HUES64 (cell line): ENCODE results near the gene DCLRE1B.
"Not testable (repeated sequence)": the region's sequence is repeated elsewhere in the genome, so short reads cannot be mapped to it uniquely, and the experiment has no call there.

Experiments
- H3K27ac ChIP-seq: 2 replicates; pipeline ENCODE4 v1.7.0; 2013; ENCODE audit warnings: low read depth, low read length, inconsistent platforms
- H3K27me3 ChIP-seq: 2 replicates; pipeline ENCODE4 v1.6.1; 2013; ENCODE audit warnings: mild to moderate bottlenecking, low read length; ENCODE audit not compliant: insufficient read depth
- H3K36me3 ChIP-seq: 2 replicates; pipeline ENCODE4 v1.6.1; 2013; ENCODE audit warnings: mild to moderate bottlenecking, low read length; ENCODE audit not compliant: insufficient read depth
- H3K4me1 ChIP-seq: 2 replicates; pipeline ENCODE4 v1.6.1; 2013; ENCODE audit warnings: mild to moderate bottlenecking, low read length, moderate library complexity; ENCODE audit not compliant: insufficient read depth
- H3K4me3 ChIP-seq: 2 replicates; pipeline ENCODE4 v1.5.1; 2013; ENCODE audit warnings: mild to moderate bottlenecking, low read length, moderate library complexity
- H3K9ac ChIP-seq: 2 replicates; pipeline ENCODE4 v1.6.1; 2013; ENCODE audit warnings: mild to moderate bottlenecking, low read depth, low read length
- H3K9me3 ChIP-seq: 2 replicates; pipeline ENCODE4 v1.6.1; 2013; ENCODE audit warnings: low read depth, low read length; ENCODE audit not compliant: insufficient read depth
- WGBS: fragments of 150-250, 120-280 bp; methylation state at CpG from one replicate; pipeline ENCODE4 v1.1.7; 2013; ENCODE audit warnings: missing lambda C conversion rate; 5-methylcytosine and 5-hydroxymethylcytosine counted together

The DCLRE1B gene

DNA sequence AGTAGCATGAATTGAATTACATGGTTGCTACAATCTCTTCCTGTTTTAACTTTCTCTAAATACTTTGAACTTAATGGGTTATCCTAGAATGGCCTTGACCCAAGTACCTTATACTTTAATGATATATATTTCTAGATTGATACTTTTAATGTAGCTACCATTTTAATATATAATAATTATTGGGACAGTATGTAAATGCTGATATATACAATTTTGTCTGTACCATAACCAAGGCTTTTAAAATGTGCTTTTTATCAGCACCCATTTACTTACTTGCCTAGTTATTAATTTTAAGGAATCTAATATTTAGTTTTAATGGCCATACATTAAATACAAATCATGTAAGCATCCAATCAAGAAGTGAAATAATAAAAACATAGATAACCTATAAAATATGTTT, 37.4 kb downstream of the DCLRE1B start:
- Histone ChIP-seq H3K27me3 (no peaks in the 10 kb centered on the region), H3K4me1 (peaks cover 15% of the 10 kb centered on the region), H3K36me3 (peaks cover 34% of the 10 kb centered on the region), H3K27ac (no peak overlapping the region), H3K9me3 (no peaks in the 10 kb centered on the region), H3K4me3 (no peak overlapping the region), H3K9ac (no peak overlapping the region)

DNA sequence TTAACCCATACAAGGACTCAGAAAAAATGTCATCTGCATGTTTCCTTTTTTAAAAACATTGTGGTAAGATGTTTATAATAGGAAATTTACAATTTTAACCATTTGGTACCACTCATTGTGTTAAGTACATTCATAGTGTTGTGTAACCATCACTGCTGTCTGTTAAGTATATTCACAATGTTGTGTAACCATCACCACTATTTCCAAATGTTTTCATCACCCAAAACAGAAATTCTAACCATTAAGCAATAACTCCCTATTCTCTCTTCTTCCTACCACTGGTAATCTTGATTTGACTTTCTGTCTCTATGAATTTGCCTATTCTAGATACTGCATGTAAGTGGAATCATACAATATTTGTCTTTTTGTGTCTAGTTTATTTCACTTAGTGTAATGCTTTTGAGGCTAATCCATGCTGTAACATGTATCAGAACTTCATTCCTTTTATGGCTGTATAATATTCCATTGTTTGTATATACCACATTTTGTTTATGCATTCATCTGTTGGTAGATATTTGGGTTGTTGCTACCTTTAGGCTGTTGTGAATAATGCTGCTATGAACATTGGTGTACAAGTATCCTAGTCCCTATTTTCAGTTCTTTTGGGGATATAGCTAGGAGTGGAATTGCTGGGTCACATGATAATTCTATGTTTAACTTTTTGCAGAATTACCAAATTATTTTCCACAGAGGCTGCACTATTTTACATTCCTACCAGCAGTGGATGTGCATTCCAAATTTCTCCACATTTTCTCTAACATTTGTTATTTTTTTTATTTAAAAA, 38.1 kb downstream of the DCLRE1B start:
- Histone ChIP-seq H3K9ac (no peak overlapping the region), H3K36me3 (peaks cover 34% of the 10 kb centered on the region), H3K27me3 (no peaks in the 10 kb centered on the region), H3K27ac (no peak overlapping the region), H3K4me3 (no peak overlapping the region), H3K9me3 (no peaks in the 10 kb centered on the region), H3K4me1 (peaks cover 22% of the 10 kb centered on the region)

DNA sequence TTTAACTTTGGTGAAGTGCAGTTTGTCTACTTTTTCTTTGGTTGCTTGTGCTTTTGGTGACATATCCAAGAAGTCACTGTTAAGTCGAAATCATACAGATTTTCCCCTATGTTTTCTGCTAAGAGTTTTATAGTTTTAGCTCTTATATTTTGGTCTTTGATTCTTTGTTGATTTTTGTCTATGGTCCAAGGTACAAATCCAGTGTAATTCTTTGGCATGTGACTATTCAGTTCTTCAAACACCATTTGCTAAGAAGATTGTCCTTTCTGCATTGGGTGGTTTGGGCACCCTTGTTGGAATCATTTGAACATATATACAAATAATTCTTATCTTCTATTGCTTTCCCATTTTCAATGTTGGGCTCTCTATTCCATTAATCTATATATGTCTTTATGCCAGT, 40.2 kb downstream of the DCLRE1B start:
- H3K4me3 ChIP-seq = no peak overlapping the region
- peaks cover 23% of the 10 kb centered on the region for H3K4me1 ChIP-seq
- H3K27me3 ChIP-seq = no peaks in the 10 kb centered on the region
- peaks cover 30% of the 10 kb centered on the region for H3K36me3 ChIP-seq
- no peak overlapping the region for H3K9ac ChIP-seq
- H3K9me3 ChIP-seq = no peaks in the 10 kb centered on the region
- H3K27ac ChIP-seq = no peak overlapping the region
- WGBS = no CpG with 5 or more reads among the region's 1 CpG

DNA sequence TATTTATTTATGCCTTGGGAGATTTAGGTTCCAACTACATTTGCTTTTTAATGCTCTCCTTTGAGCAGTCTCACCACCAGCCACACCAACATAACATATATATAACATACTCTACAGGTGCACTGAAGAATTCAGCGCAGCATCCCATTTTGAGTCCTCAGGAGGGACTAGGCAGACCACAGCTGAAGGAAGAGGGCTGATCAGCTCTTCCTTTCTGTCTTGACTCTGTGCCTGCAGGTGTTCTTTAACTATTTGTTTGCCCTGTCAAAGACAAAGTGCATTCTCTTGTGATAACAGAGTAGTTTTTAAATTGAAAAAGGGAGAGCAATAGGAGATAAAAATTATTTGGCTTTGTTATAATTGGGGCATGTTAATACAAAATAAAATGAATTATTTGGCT, 41.0 kb downstream of the DCLRE1B start:
- H3K27me3 ChIP-seq = no peaks in the 10 kb centered on the region
- H3K27ac ChIP-seq = no peak overlapping the region
- H3K4me1 ChIP-seq = peaks cover 23% of the 10 kb centered on the region
- H3K9ac ChIP-seq = no peak overlapping the region
- no peak overlapping the region for H3K4me3 ChIP-seq
- H3K36me3 ChIP-seq = peaks cover 22% of the 10 kb centered on the region
- WGBS = 70% methylated on average over 1 of the region's 1 CpG
- no peaks in the 10 kb centered on the region for H3K9me3 ChIP-seq

DNA sequence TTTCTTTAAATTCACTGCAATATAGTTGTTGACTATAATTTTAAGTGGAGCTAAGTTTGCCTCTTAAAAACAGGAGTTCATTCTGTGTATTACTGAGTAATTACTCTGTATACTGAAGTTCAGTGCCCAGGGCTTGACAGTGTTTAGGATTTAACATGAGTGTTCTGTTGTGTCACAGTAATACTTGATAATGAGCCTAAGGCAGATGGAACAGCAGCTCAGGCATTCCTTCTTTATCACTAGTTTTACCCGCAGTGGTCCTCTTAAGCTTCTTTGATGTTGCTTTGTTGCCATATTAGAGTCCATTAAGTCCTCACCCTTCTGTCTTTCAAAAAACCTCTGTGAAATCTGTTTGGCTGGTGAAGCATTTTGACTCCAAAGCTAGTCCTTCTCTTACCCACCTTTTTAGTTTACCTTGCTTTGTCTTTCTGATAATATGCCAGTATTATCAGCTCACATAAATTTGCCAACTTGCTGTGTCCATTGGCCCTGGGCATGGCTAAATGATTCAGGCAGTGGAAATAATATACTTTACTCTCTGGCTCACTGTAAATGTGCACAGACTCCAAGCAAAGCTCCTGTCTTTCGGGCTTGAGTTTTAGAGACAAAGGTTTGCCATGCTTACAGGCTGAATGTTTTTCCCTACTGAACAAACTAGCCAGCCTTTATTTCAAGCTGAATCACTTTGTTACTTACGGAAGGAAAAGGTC, 41.7 kb downstream of the DCLRE1B start:
- Histone ChIP-seq H3K4me1 (peaks cover 23% of the 10 kb centered on the region), H3K27ac (no peak overlapping the region), H3K9me3 (no peaks in the 10 kb centered on the region), H3K9ac (peak overlapping the region; percentile 19; the same call in 1 of the 2 replicates), H3K36me3 (peaks cover 18% of the 10 kb centered on the region), H3K4me3 (no peak overlapping the region), H3K27me3 (no peaks in the 10 kb centered on the region)
- WGBS = 68% methylated on average over 3 of the region's 3 CpGs

DNA sequence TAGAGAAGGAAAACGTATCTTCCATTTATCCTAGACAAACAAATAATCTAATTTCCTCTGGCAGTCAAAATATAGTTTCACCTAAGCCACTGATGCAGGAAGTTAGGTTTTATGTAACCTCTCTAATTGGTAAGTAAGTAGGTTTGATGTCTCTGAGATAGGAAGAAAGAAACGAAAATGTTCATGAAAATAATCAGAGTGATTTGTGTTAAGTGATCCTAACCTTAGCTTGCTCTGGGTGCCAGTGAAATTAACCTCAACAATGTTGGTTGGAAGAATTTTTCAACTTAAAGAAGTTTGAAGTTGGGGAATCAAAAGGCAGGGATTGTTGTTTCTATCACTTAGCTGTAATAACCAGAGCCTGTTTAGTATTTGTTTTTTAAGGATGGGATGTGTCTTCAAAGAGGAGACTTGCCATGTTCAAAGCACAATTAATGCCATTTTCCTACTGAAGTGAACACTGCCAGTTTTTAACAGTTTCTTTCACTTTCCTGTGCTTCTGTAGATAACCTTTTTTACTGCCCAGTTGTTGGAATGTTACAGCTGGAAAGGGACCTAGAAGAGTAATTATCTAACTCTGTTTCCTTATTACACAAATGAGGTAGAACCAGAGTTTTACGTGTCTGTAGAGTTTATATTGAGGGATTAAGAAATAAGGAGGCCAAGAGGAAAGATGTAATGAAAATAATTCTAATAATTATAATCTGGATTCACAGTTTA, 42.4 kb downstream of the DCLRE1B start:
- no peak overlapping the region for H3K27ac ChIP-seq

DNA sequence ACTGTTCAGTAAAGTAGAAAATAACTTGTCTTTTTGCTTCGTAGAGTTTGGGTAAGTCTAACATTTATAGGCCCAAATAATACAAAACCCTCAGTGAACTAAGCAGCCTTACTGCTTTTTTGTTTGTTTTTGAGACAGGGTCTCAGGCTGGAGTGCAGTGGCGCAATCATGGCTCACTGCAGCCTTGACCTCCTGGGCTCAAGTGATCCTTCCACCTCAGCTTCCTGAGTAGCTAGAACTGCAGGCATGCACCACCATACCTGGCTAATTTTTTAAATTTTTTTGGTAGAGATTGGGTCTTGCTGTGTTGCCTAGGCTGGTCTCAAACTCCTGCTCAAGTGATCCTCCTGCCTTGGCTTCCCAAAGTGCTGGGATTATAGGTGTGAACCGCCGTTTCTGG, 43.0 kb downstream of the DCLRE1B start:
- not testable (repeated sequence) for H3K27ac ChIP-seq, H3K9ac ChIP-seq, H3K27me3 ChIP-seq, H3K36me3 ChIP-seq, H3K9me3 ChIP-seq, H3K4me3 ChIP-seq
- H3K4me1 ChIP-seq = peaks cover 23% of the 10 kb centered on the region
- WGBS = 94% methylated on average over 4 of the region's 4 CpGs

More for the DNA sequence above, 42.4 kb downstream of the DCLRE1B start:
- Histone ChIP-seq H3K27me3 (no peaks in the 10 kb centered on the region), H3K9me3 (no peaks in the 10 kb centered on the region), H3K4me3 (no peak overlapping the region), H3K9ac (peak overlapping the region; percentile 19; the same call in 1 of the 2 replicates), H3K4me1 (peaks cover 23% of the 10 kb centered on the region), H3K36me3 (peaks cover 14% of the 10 kb centered on the region)
- 78% methylated on average over 1 of the region's 3 CpGs for WGBS

DNA sequence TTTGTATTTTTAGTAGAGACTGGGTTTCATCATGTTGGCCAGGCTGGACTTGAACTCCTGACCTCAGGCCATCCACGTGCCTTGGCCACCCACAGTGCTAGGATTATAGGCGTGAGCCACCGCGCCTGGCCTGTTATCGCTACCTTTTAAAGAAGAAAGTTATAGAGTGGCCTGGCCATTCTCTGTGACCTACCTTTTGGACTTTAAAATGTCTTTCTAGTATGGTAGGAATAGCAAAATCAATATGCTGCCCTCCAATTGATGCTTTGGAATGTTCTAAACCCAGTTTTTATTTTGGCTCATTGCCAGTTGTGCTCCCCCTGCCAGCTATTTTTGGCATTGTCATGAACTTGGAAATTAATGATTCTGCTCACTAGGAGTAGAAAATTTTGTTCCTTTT, 43.9 kb downstream of the DCLRE1B start:
- no peaks in the 10 kb centered on the region for H3K27me3 ChIP-seq
- H3K4me1 ChIP-seq = peaks cover 23% of the 10 kb centered on the region
- H3K27ac ChIP-seq = no peak overlapping the region
- H3K4me3 ChIP-seq = no peak overlapping the region
- H3K36me3 ChIP-seq = 0 out of 2 replicates have a peak, but pooled peaks cover 5% of the 10 kb centered on the region
- 93% methylated on average over 5 of the region's 5 CpGs for WGBS
- H3K9ac ChIP-seq = no peak overlapping the region
- H3K9me3 ChIP-seq = no peaks in the 10 kb centered on the region

DNA sequence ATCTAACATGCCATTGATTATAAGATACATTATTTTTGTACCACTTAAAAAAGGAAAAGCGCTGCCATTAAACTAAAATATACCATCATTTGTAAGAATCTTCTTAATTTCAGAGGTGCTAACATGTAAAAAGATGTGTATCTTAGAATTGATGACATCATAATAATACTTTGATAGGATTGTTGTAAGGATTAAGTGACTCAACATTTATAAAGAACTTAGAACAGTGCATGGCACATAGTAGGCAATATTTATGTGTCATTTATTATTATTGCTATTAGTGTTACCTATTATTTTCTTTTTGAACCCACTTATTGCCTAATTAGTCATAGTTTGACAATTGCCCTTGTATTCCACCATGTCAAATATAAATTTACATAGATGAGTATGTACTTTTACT, 45.8 kb downstream of the DCLRE1B start:
- H3K4me1 ChIP-seq = peaks cover 23% of the 10 kb centered on the region
- no CpG with 5 or more reads among the region's 1 CpG for WGBS
- H3K4me3 ChIP-seq = no peak overlapping the region
- no peaks in the 10 kb centered on the region for H3K27me3 ChIP-seq
- H3K36me3 ChIP-seq = peaks cover 23% of the 10 kb centered on the region
- H3K9ac ChIP-seq = no peak overlapping the region
- no peaks in the 10 kb centered on the region for H3K9me3 ChIP-seq
- no peak overlapping the region for H3K27ac ChIP-seq

DNA sequence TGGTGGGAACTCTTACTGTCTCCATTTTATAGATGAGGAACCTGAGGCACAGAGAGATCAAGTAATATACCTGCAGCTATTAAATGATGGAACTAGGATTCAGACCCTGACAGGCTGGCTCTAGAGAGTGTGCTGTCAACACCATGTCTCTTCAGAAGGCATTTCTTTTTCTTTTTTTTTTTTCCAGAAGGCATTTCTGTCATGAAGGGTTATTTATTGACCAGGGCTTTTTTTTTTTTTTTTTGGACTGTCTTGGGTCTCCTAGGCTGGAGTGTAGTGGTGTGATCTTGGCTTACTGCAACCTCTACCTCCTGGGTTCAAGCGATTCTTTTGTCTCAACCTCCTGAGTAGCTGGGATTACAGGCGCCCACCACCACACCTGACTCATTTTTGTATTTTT, 46.6 kb downstream of the DCLRE1B start:
- Histone ChIP-seq H3K27ac (no peak overlapping the region), H3K4me3 (no peak overlapping the region), H3K9me3 (no peaks in the 10 kb centered on the region), H3K36me3 (peaks cover 28% of the 10 kb centered on the region), H3K27me3 (no peaks in the 10 kb centered on the region), H3K4me1 (peaks cover 15% of the 10 kb centered on the region), H3K9ac (no peak overlapping the region)
- 84% methylated on average over 2 of the region's 2 CpGs for WGBS

DNA sequence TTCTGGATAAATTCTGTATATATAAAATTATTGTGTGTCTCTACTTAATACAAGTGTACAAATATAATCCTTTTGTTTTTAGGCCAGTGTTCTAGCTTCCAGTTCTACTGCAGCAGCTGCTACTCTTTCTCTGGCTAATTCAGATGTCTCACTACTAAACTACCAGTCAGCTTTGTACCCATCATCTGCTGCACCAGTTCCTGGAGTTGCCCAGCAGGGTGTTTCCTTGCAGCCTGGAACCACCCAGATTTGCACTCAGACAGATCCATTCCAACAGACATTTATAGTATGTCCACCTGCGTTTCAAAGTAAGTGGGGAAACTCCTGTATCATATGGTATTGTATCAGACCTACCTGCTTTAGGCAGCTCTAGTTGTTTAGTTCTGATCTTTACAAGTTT, 52.9 kb downstream of the DCLRE1B start:
- Histone ChIP-seq H3K9ac (no peak overlapping the region), H3K4me1 (no peaks in the 10 kb centered on the region), H3K27ac (no peak overlapping the region), H3K9me3 (no peaks in the 10 kb centered on the region), H3K36me3 (peaks cover 78% of the 10 kb centered on the region), H3K27me3 (no peaks in the 10 kb centered on the region), H3K4me3 (no peak overlapping the region)
- no CpG with 5 or more reads among the region's 1 CpG for WGBS
